ENCODE measurements around the gene ABCG5. TPM values are rescaled to one million over a fixed set of nuclear protein-coding genes. Genes with fewer than 3 reads are reported as not detected.

ABCG5 gene
- total RNA-seq, 4 donors from 2014 or later = not detected

DNA sequence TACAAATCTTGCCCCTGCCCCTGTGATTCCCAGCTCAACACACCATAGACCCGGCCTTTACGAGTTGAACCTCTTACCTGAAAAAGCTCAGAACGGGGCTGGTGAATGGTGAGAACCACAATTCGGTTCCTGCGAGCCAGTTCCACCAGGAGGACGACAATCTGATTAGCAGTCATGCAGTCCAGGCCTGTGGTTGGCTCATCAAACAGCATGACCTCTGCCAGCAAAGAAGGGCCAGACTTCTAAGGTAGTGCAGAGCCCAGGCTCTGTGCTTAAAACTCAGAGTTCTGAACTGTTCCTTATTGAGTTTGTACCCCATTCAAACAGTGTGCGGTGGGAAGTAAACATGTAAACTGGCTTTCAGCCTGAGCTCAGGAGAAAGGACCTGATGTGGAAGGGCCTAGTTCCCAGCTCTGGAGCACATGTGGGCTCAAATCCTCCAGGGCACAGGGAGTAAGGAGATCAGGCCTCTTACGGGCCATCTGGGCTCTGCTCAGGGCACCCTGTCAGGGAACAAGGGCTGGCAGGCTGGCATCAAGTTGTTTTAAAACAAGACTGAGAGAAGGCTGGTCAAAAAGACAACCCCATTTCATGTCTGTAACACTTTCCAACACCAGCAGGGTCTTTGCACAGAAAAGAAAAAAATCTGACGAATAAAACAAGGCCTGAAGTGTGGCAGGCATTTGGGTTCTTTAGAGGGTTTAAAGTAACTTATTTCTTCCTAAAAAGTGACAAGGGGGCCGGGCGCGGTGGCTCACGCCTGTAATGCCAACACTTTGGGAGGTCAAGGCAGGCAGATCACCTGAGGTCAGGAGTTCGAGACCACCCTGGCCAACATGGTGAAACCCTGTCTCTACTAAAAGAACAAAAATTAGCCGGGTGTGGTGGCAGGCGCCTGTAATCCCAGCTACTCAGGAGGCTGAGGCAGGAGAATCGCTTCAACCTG lies 12.1 kb downstream of the ABCG5 start:
- no peak overlapping the region for H3K27ac ChIP-seq
- in situ Hi-C loops (cut with MboI; ENCODE audit: low pct_ligation_motif_present in 1 of 4, low pct_unique_long_range_greater_than_20kb in 1 of 4, low sequenced_read_pairs in 3 of 4) (no loop called here), intact Hi-C loops (cut with DNase I; ENCODE audit: low total_unique reads) (no loop called here)
- H3K27me3 ChIP-seq = peaks cover 19% of the 10 kb centered on the region
- H3K4me3 ChIP-seq = no peak overlapping the region
- H3K9me3 ChIP-seq = no peaks in the 10 kb centered on the region
- TF ChIP-seq EP300 (IDR thresholded peaks at IDR 0.05; ENCODE audit: low read depth) = no peak
- H3K4me1 ChIP-seq = no peaks in the 10 kb centered on the region
- no peaks in the 10 kb centered on the region for H3K36me3 ChIP-seq
- DNase-seq = no peak
- 93 to 96% methylated on average over 4 to 16 of the region's 17 CpGs for WGBS, 2 donors (ENCODE audit: low coverage in 1 of 2)

DNA sequence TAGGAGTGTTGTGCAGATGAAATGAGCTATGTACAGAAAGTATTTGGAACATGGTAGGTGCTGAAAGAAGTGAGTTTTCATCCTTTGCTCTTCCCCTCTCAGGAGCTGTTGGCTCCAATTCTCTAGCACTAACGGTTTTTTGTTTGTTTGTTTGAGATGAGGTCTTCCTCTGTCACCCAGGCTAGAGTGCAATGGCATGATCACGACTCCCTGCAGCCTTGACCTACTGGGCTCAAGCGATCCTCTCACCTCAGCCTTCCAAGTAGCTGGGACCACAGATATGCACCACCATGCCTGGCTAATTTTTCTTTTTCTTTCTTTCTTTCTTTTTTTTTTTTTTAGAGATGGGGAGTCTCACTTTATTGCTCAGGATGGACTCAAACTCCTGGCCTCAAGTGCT lies 12.8 kb downstream of the ABCG5 start:
- in situ Hi-C loops (cut with MboI; ENCODE audit: low pct_ligation_motif_present in 1 of 4, low pct_unique_long_range_greater_than_20kb in 1 of 4, low sequenced_read_pairs in 3 of 4) = no loop called here
- 74 to 86% methylated on average over 3 of the region's 3 CpGs for WGBS, 2 donors (ENCODE audit: low coverage in 1 of 2)
- H3K4me1 ChIP-seq = no peaks in the 10 kb centered on the region
- no peak overlapping the region for H3K4me3 ChIP-seq
- DNase-seq = no peak
- peaks cover 12% of the 10 kb centered on the region for H3K27me3 ChIP-seq
- TF ChIP-seq, protein P1, sequence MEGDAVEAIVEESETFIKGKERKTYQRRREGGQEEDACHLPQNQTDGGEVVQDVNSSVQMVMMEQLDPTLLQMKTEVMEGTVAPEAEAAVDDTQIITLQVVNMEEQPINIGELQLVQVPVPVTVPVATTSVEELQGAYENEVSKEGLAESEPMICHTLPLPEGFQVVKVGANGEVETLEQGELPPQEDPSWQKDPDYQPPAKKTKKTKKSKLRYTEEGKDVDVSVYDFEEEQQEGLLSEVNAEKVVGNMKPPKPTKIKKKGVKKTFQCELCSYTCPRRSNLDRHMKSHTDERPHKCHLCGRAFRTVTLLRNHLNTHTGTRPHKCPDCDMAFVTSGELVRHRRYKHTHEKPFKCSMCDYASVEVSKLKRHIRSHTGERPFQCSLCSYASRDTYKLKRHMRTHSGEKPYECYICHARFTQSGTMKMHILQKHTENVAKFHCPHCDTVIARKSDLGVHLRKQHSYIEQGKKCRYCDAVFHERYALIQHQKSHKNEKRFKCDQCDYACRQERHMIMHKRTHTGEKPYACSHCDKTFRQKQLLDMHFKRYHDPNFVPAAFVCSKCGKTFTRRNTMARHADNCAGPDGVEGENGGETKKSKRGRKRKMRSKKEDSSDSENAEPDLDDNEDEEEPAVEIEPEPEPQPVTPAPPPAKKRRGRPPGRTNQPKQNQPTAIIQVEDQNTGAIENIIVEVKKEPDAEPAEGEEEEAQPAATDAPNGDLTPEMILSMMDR (IDR thresholded peaks at IDR 0.05) = no peak
- TF ChIP-seq EP300 (IDR thresholded peaks at IDR 0.05; ENCODE audit: low read depth) = no peak
- TF ChIP-seq POLR2AphosphoS5 (IDR thresholded peaks at IDR 0.05) = no peak
- TF ChIP-seq POLR2A (IDR thresholded peaks at IDR 0.05) = no peak
- H3K27ac ChIP-seq = no peak overlapping the region
- H3K36me3 ChIP-seq = no peaks in the 10 kb centered on the region
- intact Hi-C loops (cut with DNase I; ENCODE audit: low total_unique reads) = no loop called here
- no peaks in the 10 kb centered on the region for H3K9me3 ChIP-seq

- H3K27me3 ChIP-seq = peaks cover 5% of the 10 kb centered on the region
- peaks cover 0 to 2% (median under 1%) of the 10 kb centered on the region in 4 donors for H3K4me1 ChIP-seq
- TF ChIP-seq POLR2AphosphoS5 (IDR thresholded peaks at IDR 0.05) = no peak
- TF ChIP-seq, protein P1 (IDR thresholded peaks at IDR 0.05) = no peak
- TF ChIP-seq EP300 (IDR thresholded peaks at IDR 0.05; ENCODE audit: low read depth) = no peak
- TF ChIP-seq POLR2A (IDR thresholded peaks at IDR 0.05) = no peak
- DNase-seq = no peak
- H3K36me3 ChIP-seq = no peaks in the 10 kb centered on the region
- H3K4me3 ChIP-seq = no peak overlapping the region
- 86 to 87% methylated on average over 10 to 12 of the region's 12 CpGs for WGBS, 2 donors (ENCODE audit: low coverage in 1 of 2)
- H3K9me3 ChIP-seq = no peaks in the 10 kb centered on the region
- in situ Hi-C loops (cut with MboI; ENCODE audit: low pct_ligation_motif_present in 1 of 4, low pct_unique_long_range_greater_than_20kb in 1 of 4, low sequenced_read_pairs in 3 of 4) (no loop called here), intact Hi-C loops (cut with DNase I; ENCODE audit: low total_unique reads) (no loop called here)
- H3K27ac ChIP-seq = no peak overlapping the region
These were observed 13.6 kb downstream of the ABCG5 start for GRCh38 chr2:43824951-43825493.

DNA sequence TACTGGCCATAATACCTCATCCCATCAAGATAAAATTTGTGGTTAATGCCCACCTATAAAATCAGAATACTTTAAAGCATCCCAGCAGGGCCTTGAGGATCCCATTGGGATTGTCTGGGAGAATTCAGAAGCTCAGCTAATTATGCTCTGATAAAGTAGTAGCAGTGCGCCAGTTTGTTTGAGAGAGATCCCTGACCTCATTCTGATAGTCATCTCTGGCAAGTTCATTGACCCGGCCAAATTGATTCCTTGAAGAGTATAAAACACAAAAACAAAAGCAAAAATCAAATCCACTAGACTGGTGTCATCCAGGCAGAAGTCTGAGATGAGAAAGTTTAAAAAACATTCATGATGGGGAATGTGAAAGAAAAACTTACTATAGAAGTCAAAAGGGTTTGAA lies 14.1 kb downstream of the ABCG5 start:
- Histone ChIP-seq H3K36me3 (no peaks in the 10 kb centered on the region), H3K4me3 (no peak overlapping the region), H3K27me3 (no peaks in the 10 kb centered on the region), H3K4me1 (peaks cover 0 to 8% (median 2%) of the 10 kb centered on the region in 4 donors), H3K27ac (no peak overlapping the region), H3K9me3 (no peaks in the 10 kb centered on the region)
- in situ Hi-C loops (cut with MboI; ENCODE audit: low pct_ligation_motif_present in 1 of 4, low pct_unique_long_range_greater_than_20kb in 1 of 4, low sequenced_read_pairs in 3 of 4) (no loop called here), intact Hi-C loops (cut with DNase I; ENCODE audit: low total_unique reads) (no loop called here)
- TF ChIP-seq, protein P1 (IDR thresholded peaks at IDR 0.05) = no peak
- TF ChIP-seq POLR2A (IDR thresholded peaks at IDR 0.05) = no peak
- TF ChIP-seq POLR2AphosphoS5 (IDR thresholded peaks at IDR 0.05) = no peak
- no peak for TF ChIP-seq EP300 (IDR thresholded peaks at IDR 0.05; ENCODE audit: low read depth)
- WGBS, 2 donors (ENCODE audit: low coverage in 1 of 2) = 92 to 100% methylated on average over 1 to 2 of the region's 2 CpGs
- no peak for DNase-seq
